ENCODE measurements around the gene MRM2.

DNA sequence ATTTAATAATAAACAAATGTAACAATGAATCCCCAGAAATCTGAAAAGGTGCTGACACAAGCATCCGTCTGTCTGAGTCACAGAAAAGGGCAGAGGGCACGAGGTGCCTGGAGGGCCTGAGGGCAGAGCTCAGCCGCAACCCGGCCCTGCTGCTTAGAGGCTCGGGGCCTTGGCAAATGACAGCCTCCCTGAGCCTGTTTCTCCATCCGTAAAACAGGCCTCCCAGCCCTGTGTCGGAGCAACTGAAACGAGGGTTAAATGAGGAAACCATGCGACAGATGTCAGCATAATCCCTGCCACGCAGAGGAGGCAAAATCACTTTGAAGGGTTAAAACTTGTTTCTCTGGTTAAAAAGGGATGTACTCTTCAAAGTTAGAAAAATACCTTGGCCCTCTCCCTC is 24.9 kb upstream of the MRM2 start:
- TF ChIP-seq POLR2AphosphoS5 (IDR thresholded peaks at IDR 0.05; ENCODE audit: low read depth, low read length), result peak; percentile 19; the same call in 1 of the 2 replicates
- TF ChIP-seq, protein P1, sequence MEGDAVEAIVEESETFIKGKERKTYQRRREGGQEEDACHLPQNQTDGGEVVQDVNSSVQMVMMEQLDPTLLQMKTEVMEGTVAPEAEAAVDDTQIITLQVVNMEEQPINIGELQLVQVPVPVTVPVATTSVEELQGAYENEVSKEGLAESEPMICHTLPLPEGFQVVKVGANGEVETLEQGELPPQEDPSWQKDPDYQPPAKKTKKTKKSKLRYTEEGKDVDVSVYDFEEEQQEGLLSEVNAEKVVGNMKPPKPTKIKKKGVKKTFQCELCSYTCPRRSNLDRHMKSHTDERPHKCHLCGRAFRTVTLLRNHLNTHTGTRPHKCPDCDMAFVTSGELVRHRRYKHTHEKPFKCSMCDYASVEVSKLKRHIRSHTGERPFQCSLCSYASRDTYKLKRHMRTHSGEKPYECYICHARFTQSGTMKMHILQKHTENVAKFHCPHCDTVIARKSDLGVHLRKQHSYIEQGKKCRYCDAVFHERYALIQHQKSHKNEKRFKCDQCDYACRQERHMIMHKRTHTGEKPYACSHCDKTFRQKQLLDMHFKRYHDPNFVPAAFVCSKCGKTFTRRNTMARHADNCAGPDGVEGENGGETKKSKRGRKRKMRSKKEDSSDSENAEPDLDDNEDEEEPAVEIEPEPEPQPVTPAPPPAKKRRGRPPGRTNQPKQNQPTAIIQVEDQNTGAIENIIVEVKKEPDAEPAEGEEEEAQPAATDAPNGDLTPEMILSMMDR (IDR thresholded peaks at IDR 0.05), result no peak
